ENCODE results near the gene NKAPD1. TPM values are rescaled to one million over a fixed set of nuclear protein-coding genes. Genes with fewer than 3 reads are reported as not detected.
"Not testable (repeated sequence)": the region's sequence is repeated elsewhere in the genome, so short reads cannot be mapped to it uniquely, and the experiment has no call there.

Gene NKAPD1
- total RNA-seq, 2 donors from 2014 or later = 11.8 to 16.8 TPM

DNA sequence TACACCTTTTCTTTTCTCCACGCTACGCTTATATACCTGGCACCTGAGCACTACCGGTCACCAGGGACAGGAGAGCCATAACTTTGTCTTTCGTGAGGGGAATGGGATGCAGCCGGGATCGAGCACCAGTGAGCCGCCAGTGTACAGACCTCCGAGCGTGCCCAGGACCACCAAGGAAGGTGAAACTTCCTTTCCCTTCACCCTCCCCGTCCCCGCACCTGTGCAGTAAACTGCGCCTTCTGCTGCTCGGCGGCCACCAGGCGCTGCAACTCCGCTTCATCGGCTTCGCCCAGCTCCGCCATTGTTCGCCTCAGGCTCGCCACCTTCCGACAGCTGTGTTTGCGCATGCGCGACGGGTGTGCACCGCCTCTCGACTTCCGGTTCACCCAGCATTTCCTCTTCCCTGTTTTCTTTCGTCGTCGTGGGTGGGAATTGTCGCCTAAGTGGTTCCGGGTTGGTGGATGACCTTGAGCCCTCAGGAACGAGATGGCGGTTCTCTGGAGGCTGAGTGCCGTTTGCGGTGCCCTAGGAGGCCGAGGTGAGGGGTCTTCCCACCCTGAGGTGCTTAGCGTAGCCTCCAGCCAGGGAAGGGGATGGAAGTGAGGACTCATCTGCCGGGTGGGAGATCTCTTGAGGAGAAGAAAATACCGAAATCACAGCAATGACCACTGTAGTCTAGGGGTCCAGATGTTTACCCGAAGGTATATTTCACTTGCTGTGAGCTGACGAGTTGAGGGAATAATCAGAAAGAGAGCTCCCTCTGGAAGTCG lies 12.5 kb downstream of the NKAPD1 start, which contains the start of the genes SDHD and TIMM8B:
TSS of gene SDHD (plus strand) at position 452 of the 770 bp plus-strand sequence. CDS start at position 487, 35 bp downstream.
TSS of gene TIMM8B (minus strand) at position 335 of the 770 bp plus-strand sequence. CDS start at position 302, 33 bp downstream.
- DNase-seq (ENCODE audit: low spot score) = peak; percentile 93
- TF ChIP-seq POLR2A (IDR thresholded peaks at IDR 0.05) = peak; percentile 53
- peak; percentile 99 for TF ChIP-seq POLR2AphosphoS5 (IDR thresholded peaks at IDR 0.05)
- TF ChIP-seq, protein P1, sequence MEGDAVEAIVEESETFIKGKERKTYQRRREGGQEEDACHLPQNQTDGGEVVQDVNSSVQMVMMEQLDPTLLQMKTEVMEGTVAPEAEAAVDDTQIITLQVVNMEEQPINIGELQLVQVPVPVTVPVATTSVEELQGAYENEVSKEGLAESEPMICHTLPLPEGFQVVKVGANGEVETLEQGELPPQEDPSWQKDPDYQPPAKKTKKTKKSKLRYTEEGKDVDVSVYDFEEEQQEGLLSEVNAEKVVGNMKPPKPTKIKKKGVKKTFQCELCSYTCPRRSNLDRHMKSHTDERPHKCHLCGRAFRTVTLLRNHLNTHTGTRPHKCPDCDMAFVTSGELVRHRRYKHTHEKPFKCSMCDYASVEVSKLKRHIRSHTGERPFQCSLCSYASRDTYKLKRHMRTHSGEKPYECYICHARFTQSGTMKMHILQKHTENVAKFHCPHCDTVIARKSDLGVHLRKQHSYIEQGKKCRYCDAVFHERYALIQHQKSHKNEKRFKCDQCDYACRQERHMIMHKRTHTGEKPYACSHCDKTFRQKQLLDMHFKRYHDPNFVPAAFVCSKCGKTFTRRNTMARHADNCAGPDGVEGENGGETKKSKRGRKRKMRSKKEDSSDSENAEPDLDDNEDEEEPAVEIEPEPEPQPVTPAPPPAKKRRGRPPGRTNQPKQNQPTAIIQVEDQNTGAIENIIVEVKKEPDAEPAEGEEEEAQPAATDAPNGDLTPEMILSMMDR (IDR thresholded peaks at IDR 0.05) = peak in 3 of 4 experiments; percentile 13 to 50 (median 50)
- Histone ChIP-seq H3K27me3 (replicated peaks; ENCODE audit: insufficient read depth) (no peaks in the 10 kb centered on the region), H3K4me1 (replicated peaks) (no peaks in the 10 kb centered on the region), H3K36me3 (peaks cover 4 to 11% of the 10 kb centered on the region in 2 donors), H3K4me3 (peak within 1 kb of the TSS; percentile 61 to 65), H3K27ac (peak within 1 kb of the TSS; percentile 64 to 78), H3K9me3 (no peaks in the 10 kb centered on the region)
- under 1% methylated on average over 45 of the region's 45 CpGs for WGBS
- intact Hi-C loops (cut with DNase I) = loop anchor here (5.0 kb wide), 2 partner anchors 154 to 209 kb away; partner anchors contain the start of genes CFAP68 and FDXACB1

DNA sequence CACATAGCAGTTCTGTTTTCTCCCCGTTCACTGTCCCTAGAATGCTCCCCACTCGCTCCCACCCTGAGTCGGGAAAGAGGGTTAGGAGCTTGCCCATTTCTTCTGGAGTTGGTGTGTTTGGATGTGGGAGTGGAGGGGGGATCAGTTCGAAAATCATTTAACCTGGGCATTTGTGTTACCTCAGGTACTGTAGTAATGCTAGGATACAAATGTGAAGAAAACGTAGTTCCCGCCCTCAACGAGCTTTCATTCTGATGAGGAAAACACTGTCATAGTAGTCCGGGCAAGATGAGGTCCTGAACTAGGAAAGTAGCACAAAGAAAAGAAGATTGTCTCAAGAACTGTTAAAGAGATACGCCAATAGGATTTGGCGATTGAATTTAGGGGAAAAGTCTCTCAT lies 13.1 kb downstream of the NKAPD1 start:
- Histone ChIP-seq H3K27ac (peak overlapping the region; percentile 64 to 78), H3K4me3 (peak overlapping the region; percentile 61 to 65), H3K9me3 (no peaks in the 10 kb centered on the region), H3K27me3 (replicated peaks; ENCODE audit: insufficient read depth) (no peaks in the 10 kb centered on the region), H3K36me3 (peaks cover 4 to 10% of the 10 kb centered on the region in 2 donors), H3K4me1 (replicated peaks) (no peaks in the 10 kb centered on the region)
- WGBS = 15% methylated on average over 10 of the region's 10 CpGs
- TF ChIP-seq POLR2AphosphoS5 (IDR thresholded peaks at IDR 0.05) (no peak), POLR2A (IDR thresholded peaks at IDR 0.05) (no peak)
- TF ChIP-seq, protein P1 (IDR thresholded peaks at IDR 0.05) = no peak
- DNase-seq (ENCODE audit: low spot score) = no peak
- intact Hi-C loops (cut with DNase I) = loop anchor here (5.0 kb wide), 2 partner anchors 155 to 210 kb away; partner anchors contain the start of genes CFAP68 and FDXACB1

DNA sequence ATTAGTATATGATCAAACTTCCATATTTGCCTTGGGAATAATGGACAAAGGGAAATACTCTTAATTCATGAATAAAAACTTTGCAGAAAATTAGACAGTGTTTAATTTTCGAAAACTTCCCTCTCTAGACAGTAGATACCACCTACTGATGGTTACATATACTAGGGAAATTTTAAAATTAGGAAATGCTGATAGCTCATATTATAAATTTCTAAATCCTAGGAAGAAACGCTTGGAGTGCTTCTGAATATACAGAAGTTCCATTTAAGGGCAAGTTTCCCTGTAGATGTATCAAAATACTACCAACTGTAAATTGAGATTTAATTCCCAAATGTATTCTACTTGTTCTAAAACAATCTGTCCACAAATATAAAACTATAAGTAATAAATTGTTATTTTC lies 21.2 kb downstream of the NKAPD1 start:
- H3K4me3 ChIP-seq; H3K27ac ChIP-seq; DNase-seq (ENCODE audit: low spot score); H3K9me3 ChIP-seq; H3K27me3 ChIP-seq (replicated peaks; ENCODE audit: insufficient read depth); H3K36me3 ChIP-seq; intact Hi-C loops (cut with DNase I); H3K4me1 ChIP-seq (replicated peaks): not testable (repeated sequence)
- WGBS = 95% methylated on average over 2 of the region's 2 CpGs

DNA sequence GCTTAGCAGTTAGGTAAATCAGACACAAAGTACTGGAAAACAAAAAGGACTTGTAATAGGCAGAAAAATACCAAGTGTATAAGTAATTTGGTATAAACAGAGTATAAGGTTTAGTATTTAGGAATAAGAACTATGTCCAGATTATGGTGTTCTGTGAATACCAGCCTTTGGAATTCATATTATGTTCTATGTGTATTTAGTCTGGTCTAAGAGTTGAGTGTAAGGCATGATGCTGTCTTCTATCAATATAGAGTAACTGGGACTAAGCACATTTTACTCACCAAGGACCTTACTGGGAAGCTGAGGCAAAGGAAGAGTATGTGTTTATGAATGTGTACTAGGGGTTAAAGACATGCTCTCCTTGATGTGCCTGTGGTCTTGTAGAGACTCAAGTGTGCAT lies 22.1 kb downstream of the NKAPD1 start:
- no peaks in the 10 kb centered on the region for H3K9me3 ChIP-seq
- no peaks in the 10 kb centered on the region for H3K27me3 ChIP-seq (replicated peaks; ENCODE audit: insufficient read depth)
- H3K36me3 ChIP-seq = peaks cover 0 to 1% of the 10 kb centered on the region in 2 donors
- no peak overlapping the region for H3K4me3 ChIP-seq
- TF ChIP-seq POLR2A (IDR thresholded peaks at IDR 0.05) = no peak
- no peak for DNase-seq (ENCODE audit: low spot score)
- H3K27ac ChIP-seq = no peak overlapping the region
- intact Hi-C loops (cut with DNase I) = no loop called here
- no peaks in the 10 kb centered on the region for H3K4me1 ChIP-seq (replicated peaks)

DNA sequence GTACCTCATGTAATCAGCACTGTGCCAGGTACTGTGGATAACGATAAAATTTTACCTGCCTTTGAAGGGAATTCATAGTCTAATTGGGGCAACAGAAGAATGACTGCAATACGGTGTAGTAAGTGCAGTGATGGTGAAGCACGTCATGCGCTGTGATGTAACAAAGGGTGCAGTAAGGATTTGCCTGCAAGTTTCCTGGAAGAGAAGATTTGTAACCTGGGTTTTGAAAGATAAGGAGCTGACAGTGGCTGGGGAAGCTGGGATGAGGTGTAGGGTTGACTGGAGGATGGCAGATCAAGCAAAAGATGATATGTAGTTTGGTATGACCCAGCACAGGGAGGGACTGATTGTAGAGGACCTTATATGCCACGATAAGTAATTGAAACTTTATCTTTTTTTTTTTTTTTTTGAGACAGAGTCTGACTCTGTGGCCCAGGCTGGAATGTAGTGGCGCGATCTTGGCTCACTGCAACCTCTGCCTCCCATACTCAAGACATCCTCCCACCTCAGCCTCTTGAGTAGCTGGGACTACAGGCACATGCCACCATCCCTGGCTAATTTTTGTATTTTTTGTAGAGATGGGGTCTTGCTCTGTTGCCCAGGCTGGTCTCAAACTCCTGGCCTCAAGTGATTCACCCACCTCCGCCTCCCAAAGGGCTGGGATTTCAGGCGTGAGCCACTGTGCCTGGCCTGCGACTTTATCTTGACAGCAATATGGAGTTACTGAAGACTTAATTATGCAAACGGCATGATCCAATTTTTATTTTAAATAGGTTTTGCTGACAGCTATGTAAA lies 23.8 kb downstream of the NKAPD1 start:
- Histone ChIP-seq H3K36me3 (no peaks in the 10 kb centered on the region), H3K4me3 (no peak overlapping the region), H3K27ac (no peak overlapping the region), H3K27me3 (replicated peaks; ENCODE audit: insufficient read depth) (no peaks in the 10 kb centered on the region), H3K9me3 (no peaks in the 10 kb centered on the region), H3K4me1 (replicated peaks) (no peaks in the 10 kb centered on the region)
- intact Hi-C loops (cut with DNase I) = no loop called here
- DNase-seq (ENCODE audit: low spot score) = no peak
- WGBS = 90% methylated on average over 11 of the region's 11 CpGs
- no peak for TF ChIP-seq POLR2A (IDR thresholded peaks at IDR 0.05)
- TF ChIP-seq, protein P1 (IDR thresholded peaks at IDR 0.05) = no peak
- no peak for TF ChIP-seq POLR2AphosphoS5 (IDR thresholded peaks at IDR 0.05)

Data from prostate gland (tissue), 2 donors.